Colonic mucosa (tissue), 4 donors: ENCODE results near the gene PRPF19. TPM values are rescaled to one million over a fixed set of nuclear protein-coding genes. Genes with fewer than 3 reads are reported as not detected.

Experiments
- DNase-seq: peaks from one replicate; pipeline ENCODE4 v3.0.0-alpha.2; 2020
- H3K27ac ChIP-seq: fragments of 200-600 bp; one replicate; pipeline ENCODE4 v1.8.0; 2021
- H3K27me3 ChIP-seq: fragments of 200-600 bp; one replicate; pipeline ENCODE4 v1.8.0; 2021
- H3K36me3 ChIP-seq: fragments of 200-600 bp; one replicate; pipeline ENCODE4 v1.8.0; 2021
- H3K4me1 ChIP-seq: fragments of 200-600 bp; one replicate; pipeline ENCODE4 v1.8.0; 2021; ENCODE audit warnings: mild to moderate bottlenecking
- H3K4me3 ChIP-seq: fragments of 200-600 bp; one replicate; pipeline ENCODE4 v1.8.0; 2021
- H3K9ac ChIP-seq, 2 donors: one replicate each; pipeline ENCODE4 v1.7.0; 2013; ENCODE audit warnings: control low read depth in 2 of 2, low read depth in 2 of 2, low read length in 2 of 2
- H3K9me3 ChIP-seq: fragments of 200-600 bp; one replicate; pipeline ENCODE4 v1.8.0; 2021
- CTCF ChIP-seq: fragments of 200-600 bp; IDR thresholded peaks from one replicate; pipeline ENCODE4 v1.8.0; 2022; ENCODE audit warnings: antibody characterized with exemption, mild to moderate bottlenecking
- intact Hi-C: fragments of 100-400 bp; cut with DNase I; formaldehyde crosslinking; loops from one replicate; pipeline ENCODE4 v1.14.1; 2022
- total RNA-seq, 2 donors: library from RNA; stranded (reverse); fragmentation: NEBNext Ultra II Directional in 1 of 2; extraction: Animal tissue kit (Norgen Biotek cat#: 25700) in 1 of 2; gene quantifications; one replicate each; pipeline ENCODE4 v1.2.1, GENCODE V29; 2021
- donor health status: healthy.
- donor health status: DM: no; HTN: no; CAD: no.
- donor health status: DM: no; HTN: no; CAD: no.

The PRPF19 gene
- total RNA-seq, 2 donors from 2014 or later: 59.3 to 172 TPM

DNA sequence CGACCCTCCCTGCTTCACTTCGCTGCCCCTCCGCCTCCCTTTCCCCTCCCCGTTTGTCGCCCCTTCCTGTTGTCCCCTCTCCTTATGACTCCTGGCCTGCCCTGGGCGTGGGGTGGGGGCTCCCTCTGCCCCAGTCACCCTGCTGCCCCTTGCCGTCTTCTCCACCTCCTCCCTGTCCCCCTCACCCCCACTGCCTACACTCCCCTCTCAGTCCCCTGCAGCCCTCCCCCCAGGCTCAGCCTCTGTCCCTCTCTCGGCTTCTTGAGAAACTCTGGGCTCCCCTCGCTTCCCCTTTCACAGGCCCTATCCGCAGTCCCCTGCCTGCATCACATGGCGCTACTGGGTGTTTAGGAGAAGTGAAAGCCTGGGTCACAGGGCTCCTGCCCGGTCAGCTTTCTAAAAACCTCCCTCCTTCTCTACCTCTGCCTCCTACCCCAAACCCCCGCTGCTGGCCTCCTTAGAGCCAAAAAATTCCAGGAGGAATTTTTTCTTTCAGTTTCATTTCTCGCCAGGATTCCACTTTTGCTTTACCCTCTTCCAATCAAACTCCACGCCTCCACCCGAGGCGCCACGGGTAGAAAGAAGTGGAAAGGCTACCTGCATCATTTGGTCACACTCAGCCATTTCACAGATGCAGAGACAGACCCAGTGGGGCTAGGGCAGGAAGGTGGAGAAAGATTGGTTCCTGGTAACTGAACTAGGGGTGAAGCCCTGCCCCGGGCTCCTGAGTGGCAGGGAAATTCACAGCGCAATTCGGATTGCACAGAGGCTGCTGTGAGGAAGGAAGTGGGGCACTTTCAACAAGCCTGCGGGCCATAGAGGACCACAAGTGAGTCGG lies 45.7 kb upstream of the PRPF19 start, which contains the start of gene SLC15A3:
SLC15A3 (minus strand) TSS at position 273 of the 838 bp plus-strand sequence. CDS start 625 bp downstream, outside the sequence.
- Histone ChIP-seq H3K36me3 (no peaks in the 10 kb centered on the region), H3K4me3 (peak within 1 kb of the TSS; percentile 36), H3K27ac (peak within 1 kb of the TSS; percentile 76), H3K4me1 (no peaks in the 10 kb centered on the region), H3K27me3 (no peaks in the 10 kb centered on the region), H3K9ac (peak within 1 kb of the TSS; percentile 70 to 87), H3K9me3 (no peaks in the 10 kb centered on the region)
- no peak for TF ChIP-seq CTCF
- DNase-seq: peak; percentile 47
- intact Hi-C loops: no loop called here

- peak overlapping the region; percentile 76 for H3K27ac ChIP-seq
- no peaks in the 10 kb centered on the region for H3K27me3 ChIP-seq
- TF ChIP-seq CTCF: no peak
- H3K4me3 ChIP-seq: peak overlapping the region; percentile 36
- no peaks in the 10 kb centered on the region for H3K9me3 ChIP-seq
- H3K9ac ChIP-seq: peak overlapping the region; percentile 70 to 87
- H3K36me3 ChIP-seq: no peaks in the 10 kb centered on the region
- DNase-seq: no peak
- H3K4me1 ChIP-seq: no peaks in the 10 kb centered on the region
- intact Hi-C loops: no loop called here
Measured at GRCh38 chr11:60951606-60951903, 45.2 kb upstream of the PRPF19 start.

DNA sequence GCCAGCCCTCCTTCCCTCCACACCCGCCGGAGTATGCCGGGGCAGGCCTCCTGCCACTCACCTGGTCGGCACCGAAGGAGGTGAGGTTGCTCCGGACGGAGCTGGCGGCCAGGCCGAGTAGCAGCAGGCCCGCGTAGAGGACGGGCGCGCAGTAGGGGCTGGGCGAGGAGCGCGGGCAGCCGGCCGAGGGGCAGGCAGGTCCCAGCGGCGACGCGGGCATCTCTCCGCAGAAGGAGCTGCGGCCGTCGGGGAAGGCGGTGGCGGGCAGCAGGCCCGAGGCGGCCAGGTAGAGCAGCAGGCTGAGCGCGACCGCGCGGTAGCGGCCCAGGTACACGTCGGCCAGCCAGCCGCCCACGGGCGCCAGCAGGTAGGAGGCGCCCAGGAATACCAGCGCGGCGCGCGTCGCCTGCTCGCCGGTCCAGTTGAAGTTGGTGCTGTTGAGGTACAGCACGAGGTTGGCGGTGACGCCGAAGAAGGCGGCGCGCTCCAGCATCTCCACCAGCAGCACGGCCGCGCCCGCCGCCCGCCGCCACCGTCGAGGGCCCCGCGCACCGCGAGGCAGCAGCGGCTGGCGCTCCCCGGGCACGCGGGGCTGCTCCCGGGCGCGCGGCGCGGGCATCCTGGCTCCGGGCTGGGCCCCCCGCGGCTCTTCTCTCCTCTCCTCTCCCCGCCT lies 44.7 kb upstream of the PRPF19 start:
- TF ChIP-seq CTCF: no peak
- DNase-seq: no peak
- Histone ChIP-seq H3K27ac (no peak overlapping the region), H3K9ac (peak overlapping the region; percentile 70 to 87), H3K27me3 (no peaks in the 10 kb centered on the region), H3K36me3 (no peaks in the 10 kb centered on the region), H3K4me3 (peak overlapping the region; percentile 36), H3K9me3 (no peaks in the 10 kb centered on the region), H3K4me1 (no peaks in the 10 kb centered on the region)
- intact Hi-C loops: no loop called here

DNA sequence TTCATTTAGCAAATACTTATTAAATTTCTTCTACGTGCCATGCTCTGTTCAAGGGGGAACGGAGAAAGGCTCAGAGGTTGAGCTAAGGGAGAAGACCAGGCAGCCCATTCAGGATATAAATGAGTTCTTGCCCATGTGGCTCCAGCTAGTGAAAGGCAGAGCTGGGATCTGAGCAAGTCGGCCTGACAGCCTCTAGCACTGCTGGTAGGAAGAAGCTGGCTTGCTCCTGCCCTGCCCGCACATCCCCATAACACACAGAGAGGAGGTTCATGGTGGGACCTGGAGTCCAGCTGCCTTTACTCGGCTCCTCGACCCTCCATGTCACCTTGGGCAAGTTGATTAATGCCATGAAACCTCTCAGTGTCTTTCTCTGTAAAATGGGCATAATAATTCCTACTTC lies 43.6 kb upstream of the PRPF19 start:
- intact Hi-C loops: no loop called here
- DNase-seq: no peak
- Histone ChIP-seq H3K36me3 (no peaks in the 10 kb centered on the region), H3K9me3 (no peaks in the 10 kb centered on the region), H3K4me3 (peak overlapping the region; percentile 36), H3K27ac (no peak overlapping the region), H3K4me1 (no peaks in the 10 kb centered on the region), H3K27me3 (no peaks in the 10 kb centered on the region), H3K9ac (peak overlapping the region in 1 of 2 donors; percentile 24)
- no peak for TF ChIP-seq CTCF

- H3K9ac ChIP-seq: no peak overlapping the region
- no peaks in the 10 kb centered on the region for H3K4me1 ChIP-seq
- H3K27ac ChIP-seq: no peak overlapping the region
- DNase-seq: no peak
- H3K27me3 ChIP-seq: no peaks in the 10 kb centered on the region
- TF ChIP-seq CTCF: no peak
- H3K4me3 ChIP-seq: no peak overlapping the region
- intact Hi-C loops: no loop called here
- no peaks in the 10 kb centered on the region for H3K9me3 ChIP-seq
- no peaks in the 10 kb centered on the region for H3K36me3 ChIP-seq
Measured at GRCh38 chr11:60948250-60948649, 41.9 kb upstream of the PRPF19 start.
